HG02870 (cell line): ENCODE measurements around the gene CIP2A.

ENCODE experiments used
- ATAC-seq: cut with Tn5 transposase; IDR thresholded peaks from one replicate; pipeline ENCODE4 v1.9.1; 2021; ENCODE audit warnings: mild to moderate bottlenecking, moderate library complexity; ENCODE audit not compliant: unreplicated experiment

CIP2A gene

DNA sequence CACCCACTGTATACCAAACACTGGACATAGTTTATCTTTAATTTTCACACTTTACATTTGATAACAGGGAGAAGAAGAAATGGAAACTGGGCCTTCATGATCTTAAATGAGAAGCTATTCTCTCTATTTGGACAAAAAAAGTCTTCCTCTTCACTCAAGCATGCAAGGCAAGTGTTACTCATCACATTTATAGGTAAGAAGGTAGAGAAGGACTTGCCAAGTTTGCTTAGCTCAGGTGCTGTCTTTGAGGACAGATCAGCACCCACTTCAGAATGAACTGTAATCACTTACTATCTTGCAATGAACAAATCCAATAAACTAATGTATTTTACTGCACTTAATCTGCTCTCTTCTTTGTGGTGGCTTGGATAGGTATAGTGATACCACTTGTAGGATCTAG lies 77.7 kb downstream of the CIP2A start:
- no peak for ATAC-seq

GRCh38 chr3:108511055-108511454 lies 78.2 kb downstream of the CIP2A start:
- ATAC-seq, result no peak

DNA sequence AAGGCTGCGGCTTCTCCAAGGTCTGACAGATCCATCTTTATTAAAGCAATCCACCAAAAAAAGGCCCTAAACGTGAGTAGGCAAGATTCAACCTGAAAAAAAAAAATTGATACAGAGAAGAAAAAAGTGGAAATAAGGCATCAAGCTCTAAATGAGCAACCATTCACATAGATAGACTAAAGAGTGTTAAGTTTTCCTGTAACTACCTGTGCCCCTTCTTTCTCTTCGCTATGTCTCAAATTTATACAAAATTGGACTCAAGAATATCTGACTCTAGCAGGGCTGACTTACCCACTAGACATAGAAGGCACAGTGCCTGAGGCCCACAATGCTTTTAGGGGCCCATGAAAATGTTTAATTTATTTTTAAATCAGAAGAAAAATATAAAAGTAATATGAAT lies 78.7 kb downstream of the CIP2A start, which contains the start of gene MYH15:
MYH15 (minus strand) TSS at position 101 of the 400 bp plus-strand sequence; CDS start at position 35, 66 bp downstream.
- no peak for ATAC-seq

DNA sequence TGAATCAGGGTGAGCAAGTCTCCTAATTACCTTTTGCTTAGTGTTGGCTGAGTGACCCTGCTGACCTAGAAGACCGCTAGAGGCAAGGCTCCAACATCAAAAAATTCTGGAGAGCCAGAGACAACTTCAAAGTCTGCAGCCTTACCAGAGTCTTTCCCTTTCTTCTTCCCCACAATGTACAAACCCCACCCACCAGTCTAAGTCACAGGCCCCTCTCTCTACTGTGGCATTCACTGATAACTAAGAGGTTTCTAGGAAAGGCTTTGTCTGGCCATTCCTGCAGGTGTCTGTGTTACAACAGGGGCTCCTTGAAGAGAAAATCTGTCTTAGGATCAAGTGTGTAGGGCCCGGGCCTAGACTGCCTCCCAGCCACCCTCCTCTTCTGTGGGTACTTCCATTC lies 79.4 kb downstream of the CIP2A start:
- ATAC-seq, result no peak

DNA sequence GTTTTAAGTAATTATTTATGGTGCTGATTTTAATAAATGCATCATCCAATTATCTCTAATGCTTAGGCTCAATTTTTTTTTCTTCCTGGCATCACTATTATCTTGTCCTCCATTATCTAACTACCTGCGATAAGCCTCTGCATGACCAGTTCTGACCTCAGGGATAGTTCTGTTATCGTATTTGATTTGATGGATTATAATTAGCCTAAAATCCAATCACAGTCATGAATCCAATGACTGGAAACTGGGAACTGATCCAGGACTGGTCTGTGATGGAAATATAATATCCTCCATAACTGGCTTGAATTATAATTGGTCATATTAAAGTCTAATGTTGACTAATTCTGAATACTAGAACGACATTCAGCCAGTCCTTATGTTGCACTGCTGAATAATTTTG lies 80.0 kb downstream of the CIP2A start:
- ATAC-seq, result no peak

- no peak for ATAC-seq
Measured at GRCh38 chr3:108507902-108508301, 81.3 kb downstream of the CIP2A start.

DNA sequence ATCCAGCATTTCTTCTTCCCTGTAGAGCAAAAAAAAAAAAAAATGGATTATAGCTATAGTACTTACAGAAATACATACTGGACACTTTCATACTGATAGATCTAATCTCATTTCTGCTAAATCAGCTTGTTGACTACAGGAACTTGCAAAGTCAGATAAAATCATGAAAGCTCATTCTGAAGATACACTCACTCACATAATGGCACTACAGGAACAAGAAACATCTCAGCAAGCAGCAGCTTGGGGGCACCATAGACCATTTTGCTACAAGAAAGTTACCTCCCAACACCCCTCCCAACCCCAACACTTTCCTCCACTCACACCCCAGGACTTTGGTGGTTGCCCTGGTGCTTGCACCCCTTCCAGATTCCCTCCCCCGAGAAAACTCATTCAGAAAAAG lies 83.4 kb downstream of the CIP2A start:
- ATAC-seq, result no peak

DNA sequence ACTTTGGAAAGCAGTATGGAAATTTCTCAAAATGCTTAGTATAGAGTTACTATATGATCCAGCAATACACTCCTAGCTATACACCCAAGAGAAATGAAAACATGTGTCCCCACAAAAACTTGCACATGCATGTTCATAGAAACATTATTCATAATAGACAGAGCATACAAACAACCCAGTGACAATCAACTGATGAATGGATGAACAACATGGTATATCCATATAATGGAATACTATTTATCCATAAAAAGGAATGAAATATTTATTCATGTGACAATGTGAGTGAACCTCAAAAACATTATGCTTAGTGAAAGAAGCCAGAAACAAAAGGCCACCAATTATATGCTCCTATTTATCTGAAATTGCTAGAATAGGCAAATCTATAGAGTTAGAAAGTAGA lies 85.5 kb downstream of the CIP2A start:
- ATAC-seq, result no peak

DNA sequence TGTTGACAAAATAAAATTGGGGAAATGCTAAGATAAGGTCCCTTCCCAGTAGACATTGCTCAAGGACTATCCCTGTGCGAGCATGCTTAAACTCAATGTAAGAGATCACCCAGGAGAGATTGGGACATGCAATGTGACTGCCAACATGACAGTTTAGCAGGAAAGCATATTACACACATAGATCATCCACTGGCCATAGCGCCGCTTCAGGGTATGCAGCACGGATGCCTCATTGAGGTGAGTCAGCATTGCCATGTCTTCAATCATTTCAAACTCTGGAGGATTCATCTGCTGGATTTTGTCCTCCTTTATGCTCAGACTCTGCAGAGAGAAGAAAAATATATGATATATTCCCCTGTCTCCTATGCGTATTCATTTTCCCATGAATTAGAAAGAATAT lies 87.7 kb downstream of the CIP2A start:
- ATAC-seq, result no peak

- ATAC-seq, result no peak
Measured at GRCh38 chr3:108500728-108501127, 88.5 kb downstream of the CIP2A start.
